IPS DF 6.9 (cell line): ENCODE results near the gene CFAP100.

Experiments
- DNase-seq: peaks from one replicate; pipeline ENCODE4 v3.0.0-alpha.2; 2013; ENCODE audit warnings: low read depth, low spot score
- H3K27ac ChIP-seq: one replicate; pipeline ENCODE4 v1.5.1; 2013; ENCODE audit warnings: low read length, control low read depth
- H3K27me3 ChIP-seq: 2 replicates; pipeline ENCODE4 v1.6.1; 2013; ENCODE audit warnings: mild to moderate bottlenecking, low read length; ENCODE audit not compliant: control insufficient read depth, insufficient read depth
- H3K36me3 ChIP-seq: 2 replicates; pipeline ENCODE4 v1.6.1; 2013; ENCODE audit warnings: low read length; ENCODE audit not compliant: control insufficient read depth, insufficient read depth
- H3K4me1 ChIP-seq: 2 replicates; pipeline ENCODE4 v1.6.1; 2013; ENCODE audit warnings: low read length; ENCODE audit not compliant: control insufficient read depth, insufficient read depth
- H3K4me3 ChIP-seq: 2 replicates; pipeline ENCODE4 v1.5.1; 2013; ENCODE audit warnings: mild to moderate bottlenecking, low read length
- H3K9me3 ChIP-seq: 2 replicates; pipeline ENCODE4 v1.6.1; 2013; ENCODE audit warnings: low read length, inconsistent platforms; ENCODE audit not compliant: control insufficient read depth, insufficient read depth
- WGBS: extraction: QIAGEN DNeasy Blood & Tissue Kit; methylation state at CpG from one replicate; pipeline ENCODE4 v1.1.7; 2013; ENCODE audit warnings: mixed read lengths, missing lambda C conversion rate; ENCODE audit not compliant: insufficient read length, insufficient coverage; 5-methylcytosine and 5-hydroxymethylcytosine counted together

Gene CFAP100

DNA sequence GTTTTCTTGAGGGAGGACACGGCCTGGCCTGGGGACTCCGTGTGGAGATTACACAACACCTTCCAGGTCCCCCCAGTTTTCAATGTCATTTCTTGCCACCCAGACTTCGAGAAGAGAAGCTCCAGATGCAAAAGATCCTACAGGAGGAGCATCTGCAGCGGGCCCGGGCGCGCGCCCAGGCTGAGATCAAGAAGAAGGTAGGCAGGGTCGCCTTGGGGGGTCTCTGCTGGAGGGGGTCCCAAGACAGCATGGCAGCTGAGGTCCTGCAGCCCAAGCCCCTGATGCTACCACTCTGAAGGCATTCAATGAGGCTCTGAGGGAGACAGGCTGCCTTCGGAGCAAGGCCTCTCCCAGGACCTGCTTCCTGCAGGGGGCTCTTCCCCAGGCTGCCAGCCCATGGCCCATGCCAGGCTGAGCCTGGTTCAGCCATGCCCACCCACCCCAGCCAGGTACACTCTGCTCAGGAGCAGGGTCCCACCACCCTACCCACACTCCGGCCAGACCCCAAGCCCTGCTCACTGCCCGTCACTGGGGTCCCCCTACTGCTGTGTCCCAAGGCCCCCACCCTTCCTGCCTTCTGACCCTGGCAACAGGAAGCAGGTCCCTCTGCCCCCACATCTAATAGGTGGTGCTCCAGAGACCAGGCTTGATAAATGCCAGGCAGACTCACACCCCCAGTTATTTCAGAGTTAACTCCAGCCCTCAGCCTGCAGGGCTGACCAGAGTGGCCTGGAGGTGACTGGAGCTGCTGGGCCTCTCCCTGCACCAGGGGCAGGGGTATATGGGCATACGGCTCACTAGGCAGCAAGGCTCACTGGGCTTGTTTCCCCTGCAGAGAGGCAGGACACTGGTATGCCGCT lies 41.0 kb downstream of the CFAP100 start:
- no peaks in the 10 kb centered on the region for H3K4me1 ChIP-seq
- 0 out of 2 replicates have a peak, but pooled peaks cover 2% of the 10 kb centered on the region for H3K36me3 ChIP-seq
- no peaks in the 10 kb centered on the region for H3K9me3 ChIP-seq
- H3K27ac ChIP-seq, result no peak overlapping the region
- WGBS, result no CpG with 5 or more reads among the region's 14 CpGs
- no peak overlapping the region for H3K4me3 ChIP-seq
- H3K27me3 ChIP-seq, result no peaks in the 10 kb centered on the region
- DNase-seq, result no peak

DNA sequence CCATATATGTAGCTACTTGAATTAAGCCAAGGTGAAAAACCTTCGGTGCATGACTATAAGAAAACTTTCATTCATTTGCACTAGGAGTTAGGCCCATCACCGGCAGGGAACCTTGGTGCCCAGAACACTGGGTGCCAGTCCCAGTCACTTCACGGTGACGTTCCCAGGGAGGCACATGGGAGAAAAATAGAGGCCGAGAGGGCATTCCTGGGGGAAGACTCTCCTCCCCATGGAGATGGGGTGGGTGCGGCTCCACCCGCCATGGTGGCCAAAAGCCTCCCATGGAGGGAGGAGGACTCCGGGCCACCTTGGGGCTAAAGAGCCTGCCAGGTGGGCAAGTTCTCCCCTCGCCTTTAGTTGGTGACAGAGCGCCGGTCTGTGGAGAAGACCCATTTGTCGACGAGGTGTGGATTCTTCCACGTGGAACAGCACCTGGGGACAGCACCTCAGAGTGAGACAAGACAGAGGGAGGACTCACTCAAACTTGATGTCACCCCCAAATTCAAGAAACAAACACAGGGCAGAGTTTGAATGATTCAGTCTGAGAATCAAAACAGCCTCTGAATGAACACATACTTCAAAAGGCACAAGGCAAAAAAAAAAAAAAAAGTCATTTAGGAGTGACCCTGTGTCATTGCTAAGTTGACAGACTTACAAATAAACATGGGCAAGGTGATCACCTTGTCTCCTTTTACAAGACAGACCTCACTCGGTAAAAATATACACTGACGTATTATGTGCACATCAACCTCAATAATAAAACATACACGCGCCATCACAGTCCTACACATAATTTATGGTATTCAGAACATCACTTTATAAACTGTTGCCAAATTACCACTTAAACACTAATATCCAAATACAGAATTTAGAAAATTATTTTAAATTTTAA lies 42.4 kb downstream of the CFAP100 start:
- no peak overlapping the region for H3K27ac ChIP-seq
- no peak overlapping the region for H3K4me3 ChIP-seq
- no peaks in the 10 kb centered on the region for H3K27me3 ChIP-seq
- DNase-seq, result no peak
- H3K36me3 ChIP-seq, result 0 out of 2 replicates have a peak, but pooled peaks cover 5% of the 10 kb centered on the region
- WGBS, result 100% methylated on average over 3 of the region's 18 CpGs
- H3K4me1 ChIP-seq, result no peaks in the 10 kb centered on the region; the same call in 1 of the 2 replicates
- no peaks in the 10 kb centered on the region for H3K9me3 ChIP-seq

DNA sequence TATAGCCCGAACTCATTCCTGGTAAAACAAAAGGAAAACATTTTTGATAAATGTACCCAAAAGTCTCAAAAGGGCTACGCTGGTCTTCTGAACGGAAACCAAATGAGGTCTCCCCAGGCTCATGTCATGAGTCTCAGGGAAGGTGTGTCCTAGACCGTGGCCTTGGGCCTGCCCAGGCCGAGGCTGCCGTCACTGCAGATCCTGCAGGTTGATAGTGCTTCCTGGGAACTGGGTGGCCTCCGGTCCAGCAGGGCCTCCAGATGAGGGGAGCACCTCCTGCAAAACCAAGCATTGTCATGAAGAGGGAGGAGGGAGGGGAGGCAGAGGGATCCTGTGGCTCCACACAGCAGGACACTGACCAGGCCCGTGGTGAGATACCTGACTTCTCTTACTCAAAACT lies 43.5 kb downstream of the CFAP100 start:
- H3K36me3 ChIP-seq, result 0 out of 2 replicates have a peak, but pooled peaks cover 5% of the 10 kb centered on the region
- no peak overlapping the region for H3K4me3 ChIP-seq

DNA sequence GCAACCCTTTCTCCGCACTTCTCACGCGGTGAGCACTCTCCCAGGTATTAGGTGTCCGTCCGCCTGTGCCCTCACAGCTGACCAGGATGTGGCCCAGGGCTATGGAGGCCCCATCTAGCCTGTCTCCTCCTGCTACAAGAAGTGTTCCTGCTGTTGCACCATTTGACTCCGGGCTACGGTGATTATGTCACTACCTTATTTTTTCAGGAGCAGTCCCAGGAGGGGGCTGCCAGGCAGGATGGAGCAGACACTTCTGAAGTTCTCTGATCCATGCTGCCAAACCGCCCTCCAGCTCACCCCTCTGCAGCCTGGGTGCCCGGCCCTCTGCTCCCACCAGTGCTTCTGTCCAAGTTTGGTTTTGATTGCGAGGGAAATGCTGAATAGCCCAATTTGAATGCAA lies 44.0 kb downstream of the CFAP100 start:
- Histone ChIP-seq H3K36me3 (0 out of 2 replicates have a peak, but pooled peaks cover 5% of the 10 kb centered on the region), H3K4me1 (no peaks in the 10 kb centered on the region; the same call in 1 of the 2 replicates), H3K27me3 (no peaks in the 10 kb centered on the region), H3K9me3 (no peaks in the 10 kb centered on the region), H3K27ac (no peak overlapping the region), H3K4me3 (no peak overlapping the region)
- no CpG with 5 or more reads among the region's 10 CpGs for WGBS
- DNase-seq, result no peak

More for the DNA sequence above, 43.5 kb downstream of the CFAP100 start:
- H3K9me3 ChIP-seq, result no peaks in the 10 kb centered on the region
- WGBS, result no CpG with 5 or more reads among the region's 8 CpGs
- H3K27me3 ChIP-seq, result no peaks in the 10 kb centered on the region
- no peak for DNase-seq
- H3K27ac ChIP-seq, result no peak overlapping the region
- no peaks in the 10 kb centered on the region; the same call in 1 of the 2 replicates for H3K4me1 ChIP-seq

DNA sequence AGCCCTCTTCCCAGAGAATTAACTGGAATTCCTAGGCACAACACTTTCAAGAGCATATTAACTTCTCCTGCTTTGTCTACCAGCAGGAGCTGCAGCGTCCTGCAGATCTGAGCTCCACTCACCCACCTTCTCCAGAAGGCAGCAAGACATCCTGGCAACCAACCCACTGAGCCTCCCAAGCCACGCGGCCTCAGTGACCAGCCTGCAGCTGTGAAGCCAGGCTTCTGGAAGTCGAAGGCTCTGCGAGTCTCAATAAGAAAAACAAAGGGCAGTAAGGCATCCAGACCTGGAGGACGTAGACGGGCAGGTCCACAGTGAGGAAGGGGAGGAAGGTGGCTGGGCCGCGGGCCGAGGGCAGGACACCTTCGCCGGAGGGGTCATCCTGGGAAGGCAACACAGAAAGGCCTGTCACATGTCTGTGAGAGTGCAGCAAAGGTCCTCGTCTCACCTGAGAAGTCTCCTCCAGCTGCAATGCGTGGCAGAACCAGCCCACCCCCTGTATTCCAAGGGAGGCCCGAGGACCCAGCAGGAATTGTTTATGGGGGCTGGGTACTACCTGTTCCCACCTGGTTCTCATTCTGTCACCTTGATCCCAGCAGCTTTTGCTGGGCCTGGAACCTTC lies 44.7 kb downstream of the CFAP100 start:
- Histone ChIP-seq H3K27ac (no peak overlapping the region), H3K4me1 (no peaks in the 10 kb centered on the region; the same call in 1 of the 2 replicates), H3K9me3 (no peaks in the 10 kb centered on the region), H3K4me3 (no peak overlapping the region), H3K36me3 (0 out of 2 replicates have a peak, but pooled peaks cover 5% of the 10 kb centered on the region), H3K27me3 (no peaks in the 10 kb centered on the region)
- no CpG with 5 or more reads among the region's 15 CpGs for WGBS
- no peak for DNase-seq

DNA sequence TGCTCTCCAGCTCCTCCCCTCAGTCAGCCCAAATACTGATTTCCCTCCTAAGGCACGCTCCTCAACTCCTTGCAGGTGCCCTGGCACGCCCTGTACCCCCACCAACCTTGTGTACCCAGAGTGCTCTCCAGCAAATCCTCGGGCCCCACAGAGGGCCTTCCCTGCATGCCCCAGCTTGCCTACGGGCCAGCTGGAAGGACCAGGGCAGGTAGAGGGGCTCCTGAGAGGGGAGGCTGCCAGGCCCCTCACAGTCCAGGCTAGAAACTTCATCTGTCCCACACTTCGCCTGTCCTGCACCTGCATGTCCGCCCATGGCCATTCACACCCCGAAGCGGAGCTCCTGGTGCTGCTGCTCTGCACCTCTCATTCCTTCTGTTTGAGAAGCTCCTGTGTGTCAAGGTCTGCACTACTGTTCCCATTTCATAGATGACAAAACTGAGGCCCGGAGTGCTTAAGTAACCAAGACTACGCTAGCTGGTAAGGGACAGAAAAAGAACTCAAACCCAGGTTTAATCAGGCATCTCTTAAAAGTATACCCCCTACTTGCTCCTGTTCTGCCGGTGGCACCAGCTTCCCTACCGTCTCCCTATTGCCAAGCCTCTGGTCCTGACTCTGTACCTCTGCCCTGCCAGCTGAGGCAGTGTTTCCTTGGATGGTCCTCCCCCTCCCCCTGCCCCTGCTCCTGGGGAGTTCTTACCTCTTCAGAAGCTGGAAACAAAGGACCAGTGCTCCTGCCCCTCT lies 45.4 kb downstream of the CFAP100 start:
- Histone ChIP-seq H3K27ac (no peak overlapping the region), H3K4me3 (no peak overlapping the region), H3K4me1 (no peaks in the 10 kb centered on the region; the same call in 1 of the 2 replicates), H3K27me3 (no peaks in the 10 kb centered on the region), H3K36me3 (0 out of 2 replicates have a peak, but pooled peaks cover 5% of the 10 kb centered on the region), H3K9me3 (no peaks in the 10 kb centered on the region)
- no CpG with 5 or more reads among the region's 12 CpGs for WGBS
- no peak for DNase-seq

DNA sequence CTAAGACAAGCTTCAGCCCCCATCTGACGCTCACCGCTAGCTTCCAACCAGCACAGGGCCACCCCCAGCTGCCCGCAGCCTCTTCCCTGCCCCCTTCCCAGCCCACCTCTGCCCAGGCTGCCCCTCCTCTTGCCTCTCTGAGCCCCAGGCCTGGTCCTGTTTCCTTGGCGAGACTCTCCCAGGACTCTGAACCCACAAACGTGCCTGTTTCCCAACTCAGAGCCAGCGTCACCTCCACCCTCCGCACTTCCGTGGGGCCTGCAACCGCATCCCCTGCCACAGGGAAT lies 45.9 kb downstream of the CFAP100 start:
- Histone ChIP-seq H3K4me1 (no peaks in the 10 kb centered on the region; the same call in 1 of the 2 replicates), H3K36me3 (0 out of 2 replicates have a peak, but pooled peaks cover 5% of the 10 kb centered on the region), H3K27ac (no peak overlapping the region), H3K27me3 (no peaks in the 10 kb centered on the region), H3K4me3 (no peak overlapping the region), H3K9me3 (no peaks in the 10 kb centered on the region)
- WGBS, result no CpG with 5 or more reads among the region's 9 CpGs
- DNase-seq, result no peak

DNA sequence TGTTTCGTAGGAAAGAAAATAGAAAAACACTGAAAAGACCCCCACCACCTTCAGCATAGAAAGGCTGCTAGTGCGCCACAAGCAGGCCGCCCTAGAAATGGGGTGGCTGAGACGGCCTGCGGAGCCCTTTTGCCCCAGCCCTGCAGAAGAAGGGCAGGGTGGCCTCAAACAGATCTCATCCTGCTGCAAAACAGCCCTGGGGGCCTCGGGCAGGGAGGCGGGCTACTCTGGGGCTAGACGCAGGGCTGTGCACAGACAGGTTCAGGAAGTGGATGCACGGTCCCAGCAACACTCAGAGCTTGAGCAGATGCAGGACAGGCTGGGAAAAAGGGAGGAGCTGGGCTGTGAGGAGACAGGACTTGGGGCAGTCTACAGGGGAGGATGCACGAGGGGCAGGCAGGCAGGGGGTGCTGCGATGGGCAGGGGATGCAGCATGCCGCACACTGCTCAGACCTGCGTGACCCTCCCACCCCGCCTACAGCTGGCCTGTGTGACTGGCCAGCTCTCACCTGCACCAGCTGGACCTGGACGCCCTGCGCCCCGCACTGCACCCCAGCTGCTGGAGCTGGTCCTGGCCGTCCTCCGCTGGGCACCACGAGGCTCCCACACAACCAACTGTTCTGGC lies 46.7 kb downstream of the CFAP100 start:
- no CpG with 5 or more reads among the region's 20 CpGs for WGBS
- no peak overlapping the region for H3K27ac ChIP-seq
- 0 out of 2 replicates have a peak, but pooled peaks cover 5% of the 10 kb centered on the region for H3K36me3 ChIP-seq

DNA sequence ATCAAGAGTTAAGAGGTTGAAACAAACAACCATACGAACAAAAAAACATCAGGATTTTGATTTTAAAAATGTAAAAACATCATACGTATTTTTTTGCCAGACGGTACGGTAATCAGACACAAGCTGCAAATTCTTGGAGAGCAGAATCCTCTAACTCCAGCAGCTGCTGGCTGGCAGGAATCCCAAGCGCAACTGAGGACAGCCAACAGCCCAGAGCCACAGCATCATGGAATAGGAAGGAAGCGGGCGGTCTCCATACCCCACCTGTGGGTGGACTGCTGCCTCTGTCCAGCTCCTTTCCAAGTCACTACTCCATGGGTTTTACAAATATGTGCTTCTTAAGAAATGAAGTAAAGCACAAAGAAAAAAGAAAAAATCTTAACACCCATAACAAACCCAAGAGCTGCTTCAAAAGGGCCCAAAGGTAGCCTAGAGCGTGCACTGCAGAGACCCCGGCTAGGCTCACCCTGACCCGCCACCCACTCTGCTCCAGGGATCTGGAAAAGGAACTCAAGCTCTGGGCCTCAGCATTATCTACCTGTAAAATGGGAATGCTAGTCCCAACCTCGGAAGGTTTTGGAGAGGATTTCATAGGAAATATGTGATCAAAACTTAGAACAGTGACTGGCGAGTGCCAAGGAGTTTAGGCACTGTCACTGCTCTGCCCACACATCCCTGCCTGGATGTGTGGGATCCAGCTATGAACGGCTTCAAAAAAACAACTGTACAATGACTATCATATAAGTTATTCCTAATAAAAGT lies 47.6 kb downstream of the CFAP100 start:
- Histone ChIP-seq H3K4me3 (no peak overlapping the region), H3K36me3 (0 out of 2 replicates have a peak, but pooled peaks cover 5% of the 10 kb centered on the region), H3K9me3 (no peaks in the 10 kb centered on the region), H3K27ac (no peak overlapping the region), H3K27me3 (no peaks in the 10 kb centered on the region), H3K4me1 (no peaks in the 10 kb centered on the region; the same call in 1 of the 2 replicates)
- DNase-seq, result no peak
- WGBS, result no CpG with 5 or more reads among the region's 13 CpGs

More for the DNA sequence above, 46.7 kb downstream of the CFAP100 start:
- Histone ChIP-seq H3K4me3 (no peak overlapping the region; the same call in 1 of the 2 replicates), H3K4me1 (no peaks in the 10 kb centered on the region; the same call in 1 of the 2 replicates), H3K27me3 (no peaks in the 10 kb centered on the region), H3K9me3 (no peaks in the 10 kb centered on the region)
- DNase-seq, result no peak
